Spleen (tissue), 11 donors: ENCODE data around the gene SCD5. TPM values are rescaled to one million over a fixed set of nuclear protein-coding genes. Genes with fewer than 3 reads are reported as not detected.

Source experiments
- DNase-seq: peaks from one replicate; pipeline ENCODE4 v3.0.0-alpha.2; 2020
- H3K27ac ChIP-seq, 8 donors: fragments of 200-600 bp; sonication (generic) in 7 of 8; 1 replicate in 4 of 8; 2 replicates in 4 of 8; pipeline versions ENCODE4 v1.5.0 to v1.8.0; 2016 to 2021; ENCODE audit warnings: inconsistent platforms in 4 of 8, mild to moderate bottlenecking in 4 of 8, moderate library complexity in 1 of 8
- H3K27me3 ChIP-seq, 7 donors: fragments of 200-600 bp; sonication (generic) in 6 of 7; replicated peaks in 1 of 7; 1 replicate in 4 of 7; 2 replicates in 3 of 7; pipeline versions ENCODE4 v1.5.0 to v1.8.0; 2016 to 2021; ENCODE audit warnings: inconsistent platforms in 3 of 7, mild to moderate bottlenecking in 1 of 7
- H3K36me3 ChIP-seq, 6 donors: fragments of 200-600 bp; sonication (generic) in 5 of 6; 1 replicate in 4 of 6; 2 replicates in 2 of 6; pipeline versions ENCODE4 v1.5.0 to v1.8.0; 2016 to 2021; ENCODE audit warnings: inconsistent platforms in 2 of 6
- H3K4me1 ChIP-seq, 6 donors: fragments of 200-600 bp; sonication (generic) in 5 of 6; 1 replicate in 3 of 6; 2 replicates in 3 of 6; pipeline versions ENCODE4 v1.5.0 to v1.8.0; 2016 to 2021; ENCODE audit warnings: inconsistent platforms in 3 of 6
- H3K4me3 ChIP-seq, 8 donors: fragments of 200-600 bp; sonication (generic) in 7 of 8; 1 replicate in 4 of 8; 2 replicates in 4 of 8; pipeline versions ENCODE4 v1.5.0 to v1.8.0; 2016 to 2021; ENCODE audit warnings: inconsistent platforms in 4 of 8, mild to moderate bottlenecking in 4 of 8, moderate library complexity in 2 of 8
- H3K9me3 ChIP-seq, 8 donors: fragments of 200-600 bp; sonication (generic) in 7 of 8; 1 replicate in 4 of 8; 2 replicates in 4 of 8; pipeline versions ENCODE4 v1.5.0 to v1.8.0; 2016 to 2021; ENCODE audit warnings: inconsistent platforms in 4 of 8
- CTCF ChIP-seq, 11 experiments: fragments of 200-600 bp in 7 of 11; fragments of 450-650 bp in 4 of 11; sonication (generic) in 4 of 11; IDR thresholded peaks in 8 of 11; conservative IDR thresholded peaks in 3 of 11; 1 replicate in 7 of 11; 2 replicates in 4 of 11; pipeline versions ENCODE4 v1.4.0 to v1.8.0; 2016 to 2021; ENCODE audit warnings: antibody characterized with exemption in 11 of 11, inconsistent platforms in 4 of 11, mild to moderate bottlenecking in 1 of 11
- POLR2A ChIP-seq, 3 donors: fragments of 450-650 bp; IDR thresholded peaks; one replicate each; pipeline ENCODE4 v1.5.1; 2017; ENCODE audit warnings: antibody characterized with exemption in 3 of 3, mild to moderate bottlenecking in 1 of 3
- POLR2AphosphoS5 ChIP-seq, 3 donors: sonication (generic); formaldehyde crosslinking; IDR thresholded peaks; one replicate each; pipeline ENCODE4 v1.5.1; 2017; ENCODE audit warnings: antibody characterized with exemption in 3 of 3
- WGBS, 5 donors: extraction: QIAGEN DNeasy Blood & Tissue Kit in 3 of 5; methylation state at CpG; one replicate each; pipeline versions ENCODE4 v1.1.5 to v1.1.7; 2013 to 2018; 5-methylcytosine and 5-hydroxymethylcytosine counted together
- intact Hi-C: fragments of 100-400 bp; cut with DNase I; formaldehyde crosslinking; loops from one replicate; pipeline ENCODE4 v1.15.0; 2023; ENCODE audit warnings: low total_unique reads
- polyA plus RNA-seq, 3 donors: library from polyadenylated mRNA; stranded (reverse); fragments of 200-250 nt; gene quantifications; one replicate each; pipeline ENCODE4 v1.2.1, GENCODE V29; 2013
- total RNA-seq, 7 donors: library from RNA; depleted of rRNA in 3 of 7; stranded (reverse); fragments of >200 nt in 3 of 7; fragmentation: NEBNext Ultra II Directional in 4 of 7; extraction: Animal tissue kit (Norgen Biotek cat#: 25700) in 4 of 7; gene quantifications; one replicate each; pipeline versions ENCODE4 v1.1.0 to v1.2.1, GENCODE V29; 2016 to 2021
- donor health status: healthy with polysubstance abuse.
- donor health status: DM: no; HTN: no; CAD: no; lungs with moderate emphysema.
- donor health status: DM: no; HTN: no; CAD: no.
- donor health status: Bipolar disorder and iron deficiency.
- donor health status: healthy.
- donor health status: DM: no; HTN: no; CAD: no.
- donor health status: DM: yes; HTN: yes; CAD: no.

The SCD5 gene
- total and polyA plus RNA-seq, 10 donors = 0.85 to 7.2 (median 3.9) TPM

GRCh38 chr4:82624819-82625218, 173.8 kb downstream of the SCD5 start:
- H3K9me3 ChIP-seq = no peaks in the 10 kb centered on the region
- DNase-seq = no peak
- no peaks in the 10 kb centered on the region for H3K27me3 ChIP-seq
- no peak overlapping the region for H3K27ac ChIP-seq
- H3K4me1 ChIP-seq = peaks cover 0 to 7% (median 0%) of the 10 kb centered on the region in 6 donors
- TF ChIP-seq POLR2A (IDR thresholded peaks at IDR 0.05) (no peak), POLR2AphosphoS5 (IDR thresholded peaks at IDR 0.05) (no peak), CTCF (IDR thresholded peaks at IDR 0.05 in 8 of 11, conservative IDR thresholded peaks at IDR 0.05 in 3 of 11) (no peak)
- H3K4me3 ChIP-seq = no peak overlapping the region
- no peaks in the 10 kb centered on the region for H3K36me3 ChIP-seq
- 64 to 86% (median 81%) methylated on average over 4 of the region's 4 CpGs for WGBS, 5 donors
- intact Hi-C loops = no loop called here

- TF ChIP-seq POLR2AphosphoS5 (IDR thresholded peaks at IDR 0.05) (no peak), CTCF (IDR thresholded peaks at IDR 0.05 in 8 of 11, conservative IDR thresholded peaks at IDR 0.05 in 3 of 11) (no peak), POLR2A (IDR thresholded peaks at IDR 0.05) (no peak)
- Histone ChIP-seq H3K36me3 (no peaks in the 10 kb centered on the region), H3K27me3 (no peaks in the 10 kb centered on the region), H3K4me3 (no peak overlapping the region), H3K9me3 (no peaks in the 10 kb centered on the region), H3K27ac (no peak overlapping the region), H3K4me1 (peaks cover 0 to 7% (median 0%) of the 10 kb centered on the region in 6 donors)
- no peak for DNase-seq
- intact Hi-C loops = no loop called here
- WGBS, 5 donors = 64 to 75% (median 73%) methylated on average over 4 of the region's 4 CpGs
These were observed 175.4 kb downstream of the SCD5 start for GRCh38 chr4:82623121-82623683.

GRCh38 chr4:82621251-82621650, 177.3 kb downstream of the SCD5 start:
- Histone ChIP-seq H3K36me3 (no peaks in the 10 kb centered on the region), H3K27ac (no peak overlapping the region), H3K9me3 (no peaks in the 10 kb centered on the region)

More at GRCh38 chr4:82621251-82621650, 177.3 kb downstream of the SCD5 start:
- TF ChIP-seq CTCF (IDR thresholded peaks at IDR 0.05 in 8 of 11, conservative IDR thresholded peaks at IDR 0.05 in 3 of 11) (no peak), POLR2A (IDR thresholded peaks at IDR 0.05) (no peak), POLR2AphosphoS5 (IDR thresholded peaks at IDR 0.05) (no peak)
- no peak overlapping the region for H3K4me3 ChIP-seq
- WGBS, 5 donors = 56 to 98% (median 95%) methylated on average over 3 of the region's 3 CpGs
- H3K27me3 ChIP-seq = no peaks in the 10 kb centered on the region
- intact Hi-C loops = no loop called here
- DNase-seq = no peak
- H3K4me1 ChIP-seq = peaks cover 0 to 3% (median 0%) of the 10 kb centered on the region in 6 donors
